NCI-H510A treated with DMSO at 0.1 percent for 48 hours (cell line): ENCODE measurements around the gene GAS6.
"Not testable (repeated sequence)": the region's sequence is repeated elsewhere in the genome, so short reads cannot be mapped to it uniquely, and the experiment has no call there.

Experiments
- DNase-seq: peaks from one replicate; lab custom pipeline; 2025; lab: John Stamatoyannopoulos, UW

The GAS6 gene

DNA sequence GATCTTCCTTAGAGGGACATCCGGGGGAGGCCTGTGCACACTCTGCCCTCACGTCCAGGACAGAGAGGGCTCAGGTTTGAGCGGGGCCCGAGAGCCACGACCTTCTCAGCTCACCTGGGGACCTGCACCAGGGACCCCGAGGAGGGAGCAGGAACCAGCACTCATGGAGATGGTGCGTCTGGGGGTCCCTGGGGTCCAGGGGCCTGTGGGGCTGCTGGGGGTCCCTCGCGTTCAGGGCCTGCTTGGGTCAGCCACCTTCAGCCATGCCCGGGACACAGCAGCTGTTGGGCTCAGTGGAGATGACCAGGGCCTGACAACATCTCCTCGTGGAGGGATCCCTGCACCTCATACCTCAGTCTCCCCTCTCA, 57.8 kb downstream of the GAS6 start:
- no peak for DNase-seq

DNA sequence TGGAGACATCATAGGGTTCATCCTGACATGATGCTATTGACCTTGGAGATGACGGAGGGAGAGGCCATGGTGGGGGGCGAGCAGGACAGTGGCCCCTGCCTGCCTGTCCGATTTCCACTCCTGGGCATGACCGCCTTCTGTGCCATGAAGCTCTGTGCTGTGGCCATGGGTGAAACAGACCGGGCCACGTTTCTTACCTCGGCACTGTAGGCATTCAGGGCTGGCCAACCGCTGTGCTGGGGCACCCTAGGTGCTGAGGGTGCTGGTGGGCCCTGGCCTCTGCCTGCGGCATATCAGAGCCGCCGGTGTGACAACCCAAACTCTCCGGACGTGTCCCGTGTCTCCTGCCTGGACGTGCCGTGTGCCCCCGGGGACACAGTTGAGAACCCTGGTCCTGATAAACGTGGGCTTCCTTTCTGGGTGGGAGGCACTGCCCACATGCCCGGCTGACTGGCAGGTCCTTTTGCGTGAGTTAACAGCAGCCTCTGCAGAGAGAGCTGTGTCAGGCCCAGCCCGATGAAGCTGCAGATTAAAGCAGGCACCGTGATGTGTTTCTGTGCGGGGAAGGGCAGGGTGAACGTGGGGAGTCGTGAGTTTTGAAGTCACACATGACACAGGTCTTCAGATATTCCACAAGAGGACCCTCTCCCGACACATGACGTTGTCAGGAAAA, 58.3 kb downstream of the GAS6 start:
- no peak for DNase-seq

DNA sequence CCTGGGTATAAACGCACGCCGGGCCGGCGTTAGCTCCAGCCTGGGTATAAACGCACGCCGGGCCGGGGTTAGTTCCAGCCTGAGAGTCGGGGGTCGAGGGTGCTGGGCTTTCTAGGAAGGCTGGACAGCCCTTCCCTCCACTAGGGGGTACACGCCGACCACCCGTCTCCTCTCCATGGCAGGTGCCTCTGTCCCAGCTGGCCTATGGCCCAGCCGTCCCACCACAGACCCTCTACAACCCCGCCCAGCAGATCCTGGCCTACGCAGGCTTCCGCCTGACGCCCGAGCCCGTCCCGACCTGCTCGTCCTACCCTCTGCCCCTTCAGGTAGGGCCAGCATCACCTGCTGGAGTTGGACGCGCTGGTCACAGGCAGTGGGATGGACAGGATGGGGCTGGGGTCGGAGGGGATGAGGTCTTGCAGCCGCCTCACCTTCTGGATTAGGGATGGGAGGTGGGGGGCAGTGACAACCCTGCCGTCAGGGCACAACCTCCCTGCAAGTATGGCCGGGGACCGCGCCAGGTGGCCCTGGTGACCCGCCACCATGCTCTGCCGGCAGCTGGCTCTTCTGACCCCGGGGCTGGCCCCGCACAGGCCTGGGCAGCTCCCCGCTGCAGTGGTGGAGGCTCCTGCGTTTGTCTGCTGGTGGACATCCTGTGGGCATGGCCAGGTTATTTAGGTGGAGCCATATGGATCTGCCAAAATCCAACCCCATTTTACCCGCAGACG, 59.0 kb downstream of the GAS6 start:
- no peak for DNase-seq

DNA sequence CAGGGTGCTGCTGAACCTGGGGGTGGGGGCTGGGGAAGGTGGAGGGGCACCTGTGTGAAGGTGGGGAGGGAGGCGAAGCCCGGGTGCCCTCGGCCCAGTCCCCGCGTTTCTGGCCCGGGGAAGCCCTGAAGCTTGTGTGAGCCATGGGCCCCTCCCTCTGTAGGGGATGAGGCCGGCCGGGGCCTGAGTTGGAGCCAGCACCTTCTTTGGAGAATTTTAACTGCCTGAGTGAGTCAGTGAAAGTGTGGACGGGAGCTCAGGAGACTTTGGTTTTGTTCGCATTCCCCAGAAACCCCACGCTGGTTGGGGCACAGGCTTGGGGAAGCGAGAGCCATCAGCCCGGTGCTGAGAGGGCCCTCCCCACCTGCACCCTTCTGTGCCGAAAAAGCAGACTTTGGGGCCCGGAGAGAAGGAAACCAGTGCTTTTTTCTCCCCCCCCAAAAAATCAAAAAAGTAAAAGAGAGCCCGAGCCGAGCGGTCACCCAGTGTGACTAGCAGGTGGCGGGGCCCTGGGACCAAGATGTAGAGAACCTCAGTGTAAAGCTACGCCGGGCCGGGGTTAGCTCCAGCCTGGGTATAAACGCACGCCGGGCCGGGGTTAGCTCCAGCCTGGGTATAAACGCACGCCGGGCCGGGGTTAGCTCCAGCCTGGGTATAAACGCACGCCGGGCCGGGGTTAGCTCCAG, 59.7 kb downstream of the GAS6 start:
- DNase-seq, result no peak

DNA sequence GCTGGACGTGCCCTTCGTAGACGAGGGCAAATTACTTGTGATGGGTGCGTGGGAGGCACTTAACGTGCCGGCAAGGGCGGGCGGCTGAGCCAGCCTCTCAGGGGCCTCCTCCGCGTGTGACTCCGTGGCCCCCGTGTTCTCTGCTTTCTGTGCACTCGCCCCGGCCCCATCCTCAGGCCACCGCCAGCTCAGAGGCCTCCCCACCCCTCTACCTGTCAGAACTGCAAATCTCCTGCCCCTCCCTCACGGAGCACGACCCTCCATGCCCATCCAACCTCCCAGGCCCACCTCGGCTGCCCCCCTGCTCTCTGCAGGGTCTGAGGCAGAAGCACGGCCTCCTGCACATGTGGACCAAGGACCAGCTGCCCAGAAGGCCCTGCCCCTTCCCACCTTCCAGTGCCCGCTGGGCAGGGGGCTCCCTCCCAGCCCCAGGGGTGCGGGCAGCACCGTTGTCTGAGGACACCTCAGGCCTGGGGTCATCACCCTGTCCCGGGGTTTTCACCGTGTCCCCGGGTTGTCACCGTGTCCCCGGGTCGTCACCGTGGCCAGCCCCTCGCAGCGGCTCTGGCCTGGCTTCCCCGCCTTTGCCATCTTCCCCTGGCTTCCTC, 60.4 kb downstream of the GAS6 start:
- DNase-seq, result no peak

DNA sequence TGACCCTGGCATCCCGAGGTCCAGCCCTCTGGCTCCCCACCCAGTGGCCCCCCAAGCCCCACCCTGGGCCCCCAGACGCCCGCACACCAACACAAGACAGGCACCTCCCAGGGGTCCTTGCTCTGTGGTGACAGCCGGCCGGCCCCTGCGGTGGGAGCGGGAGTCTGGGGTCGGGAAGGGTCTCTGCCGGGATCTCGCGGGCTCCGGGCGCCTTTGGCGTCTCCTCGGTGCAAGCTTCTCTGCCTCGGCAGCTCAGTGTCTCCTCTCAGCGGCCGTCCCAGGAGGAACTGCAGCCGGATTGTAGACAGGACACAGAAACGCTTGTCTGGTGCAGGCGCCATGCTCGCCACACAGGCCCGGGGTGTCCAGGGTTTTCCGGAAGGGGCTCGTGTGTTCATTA, 61.1 kb downstream of the GAS6 start:
- DNase-seq, result no peak

DNA sequence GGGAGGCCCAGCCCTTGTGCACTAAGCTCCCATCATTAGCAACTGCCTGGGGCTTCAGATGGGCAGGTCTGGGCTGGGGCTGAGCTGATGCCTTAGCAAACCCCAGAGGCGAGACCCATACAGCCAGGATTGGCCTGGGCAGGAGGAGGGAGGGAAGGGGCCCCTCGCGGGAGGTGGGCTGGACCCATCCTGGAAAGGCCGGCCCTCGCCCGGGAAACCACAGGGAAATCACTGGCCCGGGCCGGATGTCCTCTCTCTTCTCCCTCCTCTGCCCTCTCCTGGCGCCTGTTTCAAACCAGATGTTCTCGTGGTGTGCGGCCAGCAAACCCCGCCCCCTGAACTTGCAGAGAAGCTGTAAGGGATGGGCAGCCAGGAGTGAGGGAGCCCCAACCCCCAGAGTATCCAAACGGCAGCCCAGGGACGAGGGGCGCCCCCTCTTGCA, 61.8 kb downstream of the GAS6 start:
- no peak for DNase-seq

DNA sequence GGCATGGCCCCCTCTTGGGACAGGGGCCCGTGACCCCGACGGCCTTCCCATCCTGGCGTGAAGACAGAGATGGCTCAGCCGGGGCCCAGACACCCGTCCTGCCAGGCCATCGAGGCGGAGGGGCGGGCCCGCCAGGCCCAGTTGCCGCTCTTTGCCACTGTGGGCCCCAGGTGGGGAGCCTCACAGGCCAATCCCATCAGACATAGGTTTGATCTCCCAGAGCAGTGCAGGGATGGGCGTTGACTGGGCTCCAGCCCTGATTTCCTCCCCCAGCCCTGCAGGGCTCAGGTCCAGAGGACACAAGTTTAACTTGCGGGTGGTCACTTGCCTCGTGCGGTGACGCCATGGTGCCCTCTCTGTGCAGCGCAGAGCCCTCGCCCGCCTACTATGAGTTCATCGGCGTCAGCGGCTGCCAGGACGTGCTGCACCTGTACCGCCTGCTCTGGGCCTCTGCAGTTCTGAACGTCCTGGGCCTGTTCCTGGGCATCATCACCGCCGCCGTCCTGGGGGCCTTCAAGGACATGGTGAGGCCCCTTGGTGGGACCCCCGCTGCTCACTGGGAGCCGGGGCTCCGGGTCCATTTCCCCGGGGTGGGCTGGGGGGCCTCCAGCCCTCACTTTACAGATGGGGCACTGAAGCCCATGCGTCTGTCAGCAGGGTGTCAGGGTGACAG, 62.5 kb downstream of the GAS6 start:
- no peak for DNase-seq

DNA sequence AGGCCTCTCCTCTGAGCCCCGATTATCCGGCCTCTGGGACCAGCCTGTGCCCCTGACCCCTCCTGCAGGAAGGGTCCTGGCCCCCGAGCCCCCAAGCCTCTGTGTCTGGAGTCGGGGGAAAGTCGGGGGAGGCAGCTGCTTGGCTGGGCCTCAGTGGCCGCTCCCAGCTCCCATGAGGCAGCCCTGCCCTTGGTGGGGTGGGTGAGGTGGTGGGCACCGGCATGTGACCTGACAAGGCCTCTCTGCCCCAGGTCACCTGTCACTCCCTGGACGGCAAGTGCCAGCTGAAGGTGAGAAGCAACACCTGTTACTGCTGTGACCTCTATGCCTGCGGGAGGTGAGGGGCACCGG, 63.3 kb downstream of the GAS6 start:
- DNase-seq, result no peak

DNA sequence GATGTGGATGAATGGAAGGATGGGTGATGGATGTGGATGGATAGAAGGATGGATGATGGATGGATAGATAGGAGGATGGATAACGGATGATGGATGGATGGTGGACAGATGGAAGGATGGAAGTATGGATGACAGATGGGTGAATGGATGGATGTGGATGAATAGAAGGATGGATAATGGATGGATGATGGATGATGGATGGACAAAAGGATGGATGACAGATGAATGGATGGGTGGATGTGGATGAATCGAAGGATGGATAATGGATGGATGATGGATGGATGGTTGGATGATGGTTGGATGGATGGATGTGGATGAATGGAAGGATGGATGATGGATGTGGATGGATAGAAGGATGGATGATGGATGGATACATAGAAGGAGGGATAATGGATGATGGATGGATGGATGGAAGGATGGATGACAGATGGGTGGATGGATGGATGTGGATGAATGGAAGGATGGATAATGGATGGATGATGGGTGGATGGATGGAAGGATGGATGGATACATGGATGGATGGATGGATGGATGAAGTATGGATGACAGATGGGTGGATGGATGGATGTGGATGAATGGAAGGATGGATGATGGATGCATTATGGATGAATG, 65.6 kb downstream of the GAS6 start:
- no peak for DNase-seq

DNA sequence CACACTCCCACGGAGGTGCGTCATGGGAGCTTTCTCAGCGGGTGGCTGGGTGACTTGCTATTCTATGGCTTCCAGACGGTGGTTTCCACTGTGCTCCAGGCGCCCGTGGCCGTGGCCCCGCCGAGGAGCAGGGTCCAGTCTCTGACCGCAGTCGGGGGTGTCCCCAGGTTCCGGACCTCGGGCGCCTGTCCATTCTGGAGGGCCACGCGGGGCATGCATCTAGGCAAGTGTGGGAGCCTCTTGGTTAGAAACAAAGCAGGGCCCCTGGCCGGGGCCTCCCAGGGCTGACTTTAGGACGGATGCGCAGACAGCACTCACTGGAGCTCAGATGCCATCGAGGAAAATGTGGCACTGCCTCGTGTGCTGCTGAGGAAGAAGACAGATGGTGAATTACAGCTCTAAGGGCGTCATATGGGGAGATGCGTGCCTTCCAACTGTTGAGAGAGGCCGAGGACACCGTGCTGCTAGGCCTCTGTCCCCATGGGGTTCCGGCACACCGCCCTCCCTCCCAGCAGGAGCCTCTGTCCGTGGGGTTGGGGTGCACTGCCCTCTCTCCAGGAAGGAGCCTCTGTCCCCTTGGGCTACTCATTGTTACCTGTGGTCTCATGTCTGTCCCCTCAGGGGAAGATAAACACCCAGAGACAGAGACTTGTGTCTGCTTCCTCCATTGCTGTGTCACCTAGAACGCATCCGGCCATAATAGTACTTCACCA, 66.8 kb downstream of the GAS6 start:
- DNase-seq, result no peak

DNA sequence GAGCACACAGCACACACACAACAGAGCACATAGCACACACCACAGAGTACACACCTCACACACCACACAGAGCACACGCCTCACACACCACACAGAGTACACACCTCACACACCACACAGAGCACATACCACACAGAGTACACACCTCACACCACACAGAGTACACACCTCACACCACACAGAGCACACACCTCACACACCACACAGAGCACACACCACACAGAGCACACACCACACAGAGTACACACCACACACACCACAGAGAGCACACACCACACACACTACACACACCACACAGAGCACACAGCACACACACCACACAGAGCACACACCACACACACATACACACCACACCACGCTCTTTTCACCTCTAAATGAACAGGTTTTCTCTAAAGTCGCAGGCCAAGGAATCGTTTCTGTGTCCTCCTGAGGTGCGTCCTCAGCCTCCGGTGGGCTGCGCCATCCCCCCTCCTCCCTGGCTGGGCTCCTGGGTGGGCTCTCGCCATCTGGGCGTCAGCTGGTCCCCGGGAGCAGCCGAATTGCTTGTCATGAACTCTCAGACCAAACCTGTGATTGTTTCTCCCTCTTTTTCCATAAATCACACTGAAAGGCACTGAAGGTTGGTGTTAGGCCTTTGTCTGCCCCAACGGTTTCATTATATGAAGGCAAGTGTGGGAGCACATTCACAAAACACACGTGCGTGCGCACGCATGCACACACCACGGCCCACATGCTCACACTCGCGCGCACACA, 67.5 kb downstream of the GAS6 start:
- no peak for DNase-seq

DNA sequence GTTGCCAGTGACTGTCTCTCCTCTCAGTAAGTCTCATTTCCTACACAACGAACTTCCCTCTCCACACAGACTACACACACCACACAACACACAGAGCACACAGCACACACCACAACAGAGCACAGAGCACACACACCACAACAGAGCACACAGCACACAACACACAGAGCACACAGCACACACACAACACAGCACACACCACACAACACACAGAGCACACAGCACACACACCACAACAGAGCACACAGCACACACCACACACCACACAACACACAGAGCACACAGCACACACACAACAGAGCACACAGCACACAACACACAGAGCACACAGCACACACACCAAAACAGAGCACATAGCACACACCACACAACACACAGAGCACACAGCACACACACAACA, 68.5 kb downstream of the GAS6 start:
- not testable (repeated sequence) for DNase-seq

DNA sequence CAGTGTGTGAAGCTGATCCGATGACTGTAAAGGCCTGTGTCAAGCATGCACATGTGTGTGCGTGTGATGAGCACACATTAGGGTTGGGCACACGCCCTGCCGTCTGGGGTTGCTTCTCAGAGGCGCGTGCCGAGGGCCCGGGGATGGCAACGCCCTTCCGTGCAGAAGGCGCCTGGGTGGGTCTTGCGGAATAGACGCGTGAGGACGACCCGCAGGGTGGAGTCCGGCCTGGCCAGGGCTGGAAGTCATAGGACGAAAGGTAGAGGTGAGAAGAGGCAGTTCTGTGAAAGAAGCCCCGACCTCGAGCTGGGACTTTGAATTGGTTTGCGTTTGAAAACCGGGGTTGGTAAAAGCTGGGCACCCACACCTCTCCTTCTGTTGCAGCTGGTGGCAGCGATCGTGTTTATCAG, 69.1 kb downstream of the GAS6 start:
- DNase-seq, result no peak

DNA sequence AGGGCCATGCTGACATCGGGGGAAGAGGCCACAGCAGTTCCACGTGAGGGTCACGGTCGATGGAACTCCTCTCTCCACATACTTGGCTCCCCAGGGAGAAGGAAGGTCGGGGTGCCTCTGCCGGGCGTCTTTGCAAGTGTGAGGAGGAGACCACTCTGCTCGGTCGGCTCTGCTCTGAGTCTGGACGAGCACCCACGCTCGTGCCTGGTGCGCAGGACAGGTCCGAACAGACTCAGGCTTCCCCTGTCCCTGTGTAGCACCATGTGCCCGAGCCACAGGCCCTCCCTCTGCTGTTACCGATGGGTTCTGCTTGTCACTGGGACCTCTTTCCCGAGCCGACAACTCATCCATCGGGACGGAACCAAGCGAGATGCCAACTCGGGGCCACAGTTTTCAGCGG, 69.8 kb downstream of the GAS6 start:
- no peak for DNase-seq

DNA sequence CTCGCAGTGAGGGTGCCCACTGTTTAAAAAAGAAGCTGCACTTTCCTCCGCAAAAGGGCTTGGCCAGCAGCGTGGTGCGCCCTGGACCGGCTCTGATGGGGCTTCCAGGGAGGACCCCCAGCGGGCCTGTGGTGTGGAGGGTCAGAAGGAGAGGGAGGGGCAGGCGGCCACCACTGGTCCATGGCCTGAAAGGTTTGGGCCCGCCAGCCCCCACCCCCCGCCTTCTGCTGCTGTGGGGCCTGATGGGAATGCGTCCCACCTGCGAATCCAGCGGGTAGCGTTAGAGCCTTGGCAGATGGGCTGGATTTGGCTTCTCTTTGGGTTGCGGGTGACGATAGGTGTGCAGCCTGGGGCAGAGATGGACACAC, 70.2 kb downstream of the GAS6 start:
- no peak for DNase-seq

DNA sequence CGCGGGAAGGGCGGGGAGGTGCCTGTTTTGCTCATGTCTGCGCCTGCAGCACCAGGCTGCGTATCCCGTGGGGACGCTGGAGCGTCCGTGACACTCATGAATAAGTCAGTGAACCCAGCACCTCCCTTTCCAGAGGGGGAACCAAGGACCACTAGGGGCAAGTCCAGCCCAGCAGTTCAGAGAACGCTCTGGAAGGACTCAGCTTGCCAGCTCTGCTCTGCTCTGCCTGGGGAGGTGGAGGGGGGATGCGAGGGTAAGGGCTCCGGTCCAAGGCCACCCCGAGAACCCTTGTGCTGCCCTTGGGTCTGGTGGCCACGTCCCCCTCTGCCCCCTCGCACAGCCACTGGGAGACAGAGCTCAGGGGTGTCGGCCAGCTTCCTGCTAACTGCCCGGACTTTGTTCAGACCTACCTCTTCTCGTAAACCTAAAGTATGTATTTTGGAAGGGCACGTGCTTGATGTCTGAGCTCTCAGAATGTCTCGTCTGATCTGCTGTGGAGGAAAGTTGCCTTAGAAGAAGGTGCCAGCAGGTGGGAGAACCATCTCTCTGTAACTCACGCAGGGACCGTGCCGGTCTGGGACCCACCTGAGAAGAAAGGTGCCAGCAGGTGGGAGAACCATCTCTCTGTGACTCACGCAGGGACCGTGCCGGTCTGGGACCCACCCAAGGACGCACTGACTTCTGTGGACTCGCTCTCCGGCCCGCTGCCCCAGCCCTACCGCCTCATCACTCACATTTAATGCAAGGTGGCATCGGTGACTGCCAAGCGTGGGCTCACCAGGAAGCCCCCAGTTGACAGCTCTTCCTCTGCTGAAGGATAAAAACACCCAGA, 70.8 kb downstream of the GAS6 start:
- no peak for DNase-seq

DNA sequence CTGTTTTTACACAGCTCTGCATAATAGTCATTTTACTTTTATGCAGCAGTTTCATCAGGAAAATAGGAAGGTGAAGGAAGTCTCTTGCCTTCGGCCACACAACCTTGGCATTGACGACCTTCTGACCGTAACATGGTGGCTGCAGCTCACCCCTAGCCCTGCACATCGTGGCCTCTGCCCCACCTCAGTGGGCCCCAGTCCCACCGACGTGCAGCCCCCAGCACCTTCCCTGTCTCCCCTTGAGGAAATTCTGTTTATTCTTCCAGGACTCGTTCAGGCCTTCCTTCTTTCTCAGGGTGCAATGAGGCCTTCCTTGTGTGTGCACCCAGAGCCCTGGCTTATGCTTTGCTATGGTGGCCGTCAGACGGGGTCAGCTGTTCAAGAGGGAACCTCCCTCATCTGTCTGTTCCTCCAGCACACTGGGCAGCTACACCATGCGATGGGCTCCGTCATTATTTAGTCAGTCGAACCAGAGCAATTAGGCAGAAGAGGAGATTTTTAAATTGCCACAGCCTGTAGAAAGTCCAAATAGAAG, 71.6 kb downstream of the GAS6 start:
- no peak for DNase-seq

DNA sequence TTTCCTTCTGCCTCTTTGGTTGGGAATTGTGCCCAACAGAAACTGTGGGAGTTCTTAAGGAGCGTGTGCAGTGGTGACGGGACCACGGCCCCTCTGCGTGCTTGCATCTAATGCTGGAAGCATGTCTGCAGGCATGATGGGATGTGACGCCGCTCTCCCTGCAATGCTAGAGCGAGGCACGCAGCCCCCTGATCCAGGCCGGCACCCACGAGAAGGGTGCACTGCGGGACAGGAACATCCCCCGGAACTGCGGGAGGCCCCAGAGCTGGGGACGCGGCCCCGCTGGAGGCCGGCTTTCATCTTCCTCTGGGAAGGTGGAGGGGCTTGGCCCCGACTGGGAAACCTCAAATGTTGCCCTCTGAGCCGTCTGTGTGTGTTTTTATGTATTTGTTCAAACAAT, 72.1 kb downstream of the GAS6 start:
- DNase-seq, result no peak

DNA sequence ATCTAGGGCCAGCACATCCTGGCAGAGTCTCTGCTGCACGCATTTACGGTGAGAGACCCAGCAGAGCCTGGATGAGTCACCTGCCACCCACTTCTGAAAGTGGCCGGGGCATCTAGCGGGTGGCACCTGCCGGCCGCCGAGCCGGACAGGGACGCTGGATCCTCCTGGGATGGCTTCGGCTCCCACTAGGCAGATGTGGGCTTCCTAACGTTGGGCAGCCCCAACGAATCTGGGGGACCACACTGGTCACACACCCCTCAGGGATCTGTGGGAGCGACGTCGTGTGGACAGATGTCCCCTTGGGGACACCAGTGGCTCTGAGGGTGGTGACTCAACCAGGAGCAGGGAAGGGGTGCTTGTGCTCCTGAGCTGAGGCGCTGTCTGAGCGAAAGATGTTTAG, 72.7 kb downstream of the GAS6 start:
- no peak for DNase-seq
